K562 (cell line): Measurements from ENCODE around the gene KRTAP10-12. TPM values are rescaled to one million over a fixed set of nuclear protein-coding genes. Genes with fewer than 3 reads are reported as not detected.

Experiments used
- ATAC-seq: fragments of 200-7000 bp; cut with Tn5 transposase; 3 replicates; pipeline ENCODE4 v1.9.1; 2020; ENCODE audit warnings: moderate library complexity
- BruUV-seq: library from RNA; stranded (reverse); fragments of 400-500 nt; replicated peaks from 2 replicates; lab custom pipeline; 2021; lab: Mats Ljungman, UMichigan
- CTCF ChIA-PET: fragments of 300-600 bp; formaldehyde crosslinking; extraction: SDS; loops from one replicate; lab custom pipeline; 2021; ENCODE audit warnings: low intra/inter-chr PET ratio; lab: Yijun Ruan, JAX
- POLR2A ChIA-PET: fragments of 300-600, 350-650 bp; sonication (Branson Sonifier 250); formaldehyde crosslinking; extraction: SDS; loops from one replicate; lab custom pipeline; 2021; ENCODE audit warnings: antibody characterized with exemption, inconsistent platforms; lab: Yijun Ruan, JAX
- DNase-seq, 4 experiments: peaks; one replicate each; pipeline versions ENCODE4 v3.0.0 to v3.0.0-alpha.2; 2011 to 2018; ENCODE audit warnings: low spot score in 3 of 4, mixed read lengths in 3 of 4; ENCODE audit errors: extremely low read depth in 1 of 4
- FAIRE-seq: peaks from 2 replicates; lab custom pipeline; 2011; peaks lifted over from hg19 to GRCh38; lab: Jason Lieb, UNC
- H2AFZ ChIP-seq: 2 replicates; pipeline ENCODE4 v1.6.0; 2011; ENCODE audit warnings: low read depth, low read length, control low read depth, inconsistent platforms
- H3K27ac ChIP-seq: fragments of 200-600 bp; 3 replicates; pipeline ENCODE4 v1.8.0; 2011; ENCODE audit warnings: low read depth, mild to moderate bottlenecking, control low read depth, inconsistent platforms, low read length, moderate library complexity, mixed read lengths; ENCODE audit errors: extremely low read depth
- H3K27me3 ChIP-seq, 2 experiments: fragments of 300-600 bp in 1 of 2; 2 replicates in 1 of 2; 3 replicates in 1 of 2; pipeline versions ENCODE4 v1.6.0 to v1.8.0; 2011; ENCODE audit warnings: inconsistent platforms in 2 of 2, low read length in 2 of 2, mild to moderate bottlenecking in 1 of 2, mixed read lengths in 1 of 2, moderate library complexity in 1 of 2; ENCODE audit not compliant: control insufficient read depth in 2 of 2, insufficient read depth in 2 of 2
- H3K36me3 ChIP-seq: fragments of 300-600 bp; 3 replicates; pipeline ENCODE4 v1.8.0; 2011; ENCODE audit warnings: mild to moderate bottlenecking, low read length, inconsistent platforms; ENCODE audit not compliant: control insufficient read depth, insufficient read depth
- H3K4me1 ChIP-seq, 2 experiments: fragments of 200-600 bp in 1 of 2; replicated peaks in 1 of 2; 2 replicates in 1 of 2; 3 replicates in 1 of 2; pipeline versions ENCODE4 v1.5.1 to v1.8.0; 2011; ENCODE audit warnings: inconsistent platforms in 2 of 2, low read length in 2 of 2, mild to moderate bottlenecking in 1 of 2, mixed read lengths in 1 of 2, moderate library complexity in 1 of 2; ENCODE audit not compliant: control insufficient read depth in 2 of 2, insufficient read depth in 2 of 2
- H3K4me2 ChIP-seq: 2 replicates; pipeline ENCODE4 v1.6.1; 2011; ENCODE audit warnings: low read length, control low read depth, inconsistent platforms, mixed read lengths; ENCODE audit not compliant: insufficient read depth
- H3K4me3 ChIP-seq: fragments of 200-600 bp; sonication (generic), shearing (Covaris generic); 2 replicates; pipeline ENCODE4 v1.5.1; 2016; ENCODE audit warnings: control low read depth, inconsistent platforms
- H3K79me2 ChIP-seq: fragments of 200-600 bp; 3 replicates; pipeline ENCODE4 v1.8.0; 2011; ENCODE audit warnings: low read length, inconsistent platforms; ENCODE audit not compliant: control insufficient read depth, insufficient read depth
- H3K9ac ChIP-seq, 2 experiments: 2 replicates each; pipeline versions ENCODE4 v1.6.0 to v1.6.1; 2011; ENCODE audit warnings: low read depth in 2 of 2, low read length in 2 of 2, control low read depth in 1 of 2, inconsistent platforms in 1 of 2, mild to moderate bottlenecking in 1 of 2, mixed read lengths in 1 of 2; ENCODE audit not compliant: insufficient read depth in 1 of 2
- H3K9me1 ChIP-seq: one replicate; pipeline ENCODE4 v1.6.0; 2011; ENCODE audit warnings: inconsistent platforms, mild to moderate bottlenecking, low read length, moderate library complexity; ENCODE audit not compliant: control insufficient read depth, insufficient read depth
- H3K9me3 ChIP-seq: replicated peaks from 2 replicates; pipeline ENCODE4 v1.5.1; 2011; ENCODE audit warnings: low read depth, low read length, inconsistent platforms; ENCODE audit not compliant: control insufficient read depth, insufficient read depth
- H4K20me1 ChIP-seq: replicated peaks from 2 replicates; pipeline ENCODE4 v1.6.1; 2011; ENCODE audit warnings: low read length, inconsistent platforms, mixed read lengths; ENCODE audit not compliant: control insufficient read depth, insufficient read depth
- BRD4 ChIP-seq: fragments of 200-600 bp; sonication (generic); IDR thresholded peaks from 2 replicates; pipeline ENCODE4 v1.6.1; 2017; ENCODE audit warnings: inconsistent platforms
- CEBPB ChIP-seq: fragments of 450-650 bp; IDR thresholded peaks from 2 replicates; pipeline ENCODE4 v1.6.1; 2016; ENCODE audit warnings: missing genetic modification characterization, missing compliant biosample characterization
- FOXA3 ChIP-seq, 2 experiments: fragments of 450-650 bp in 1 of 2; sonication (generic) in 1 of 2; formaldehyde crosslinking; IDR thresholded peaks in 1 of 2; conservative IDR thresholded peaks in 1 of 2; 2 replicates each; pipeline versions ENCODE4 v1.4.0 to v1.8.0; 2020 to 2022; ENCODE audit warnings: mild to moderate bottlenecking in 2 of 2, missing genetic modification reagents in 1 of 2
- GATAD2A ChIP-seq: fragments of 450-650 bp; IDR thresholded peaks from 2 replicates; pipeline ENCODE4 v1.6.1; 2017
- POU5F1 ChIP-seq: fragments of 150-350 bp; IDR thresholded peaks from 2 replicates; pipeline ENCODE4 v1.6.1; 2014; ENCODE audit warnings: borderline replicate concordance, low read length, low read depth, mild to moderate bottlenecking; ENCODE audit not compliant: partially characterized antibody
- PPARD ChIP-seq: fragments of 250-450 bp; sonication (Bioruptor Pico); IDR thresholded peaks from 2 replicates; pipeline ENCODE4 v1.8.0; 2022; ENCODE audit warnings: inconsistent platforms, mild to moderate bottlenecking, moderate library complexity
- RAD51 ChIP-seq: fragments of 450-650 bp; IDR thresholded peaks from 2 replicates; pipeline ENCODE4 v1.7.1; 2016; ENCODE audit warnings: low read depth, mild to moderate bottlenecking, borderline replicate concordance
- SMAD4 ChIP-seq: fragments of 250-450 bp; sonication (Bioruptor Pico); conservative IDR thresholded peaks from 2 replicates; pipeline ENCODE4 v1.8.0; 2021; ENCODE audit warnings: inconsistent platforms, mild to moderate bottlenecking, moderate library complexity
- ZNF79 ChIP-seq: fragments of 250-450 bp; sonication (Bioruptor Pico); IDR thresholded peaks from 2 replicates; pipeline ENCODE4 v1.4.0; 2020; ENCODE audit warnings: low read depth, mild to moderate bottlenecking, moderate library complexity
- WGBS: fragments of 100-300 bp; shearing (Covaris generic); methylation state at CpG from one replicate; pipeline ENCODE4 v1.1.6; 2016; ENCODE audit warnings: low coverage, mixed read lengths; ENCODE audit not compliant: insufficient coverage; ENCODE audit errors: missing lambda C conversion rate; 5-methylcytosine and 5-hydroxymethylcytosine counted together
- in situ Hi-C: fragments of 300-500 bp; cut with MboI; formaldehyde crosslinking; loops from 4 replicates; pipeline ENCODE4 v1.15.0; 2018; ENCODE audit warnings: inconsistent platforms, mixed read lengths
- intact Hi-C: fragments of 100-400 bp; cut with micrococcal nuclease; formaldehyde crosslinking; loops from 2 replicates; pipeline ENCODE4 v1.14.2; 2022
- polyA plus RNA-seq, 8 experiments: library from polyadenylated mRNA; depleted of rRNA in 4 of 8; stranded (reverse) in 5 of 8; unstranded in 3 of 8; fragments of >200 nt; fragmentation: Nextera tagmentation in 2 of 8; fragmentation: Illumina TruSeq in 1 of 8; extraction: Ambion mirVana in 2 of 8; extraction: Trizol in 1 of 8; gene quantifications; 2 replicates each; pipeline versions ENCODE4 v1.2.1 to v1.2.3, GENCODE V29; 2011 to 2014; ENCODE audit warnings: inconsistent platforms in 1 of 8, missing spikeins in 1 of 8
- total RNA-seq, 7 experiments: library from RNA; depleted of rRNA in 6 of 7; stranded (reverse); fragments of >200 nt in 6 of 7; fragmentation: Illumina TruSeq in 2 of 7; extraction: Trizol in 2 of 7; gene quantifications; 2 replicates each; pipeline versions ENCODE4 v1.2.1 to v1.2.3, GENCODE V29; 2011 to 2021; ENCODE audit warnings: low replicate concordance in 1 of 7
- TF ChIP-seq, protein P1 (sequence below): fragments of 250-450 bp; sonication (Bioruptor Pico); IDR thresholded peaks from 2 replicates; pipeline ENCODE4 v1.5.0; 2021
- TF ChIP-seq, protein P2 (sequence below): fragments of 450-650 bp; IDR thresholded peaks from 2 replicates; pipeline ENCODE4 v1.7.0; 2016; ENCODE audit warnings: borderline replicate concordance
- TF ChIP-seq, protein P3 (sequence below): sonication (generic); formaldehyde crosslinking; IDR thresholded peaks from 2 replicates; pipeline ENCODE4 v1.9.0; 2022; ENCODE audit warnings: mild to moderate bottlenecking, missing genetic modification reagents
- TF ChIP-seq, protein P4 (sequence below): fragments of 250-450 bp; sonication (Bioruptor Pico); IDR thresholded peaks from 2 replicates; pipeline ENCODE4 v1.8.0; 2021; ENCODE audit warnings: moderate library complexity, mild to moderate bottlenecking, inconsistent platforms

KRTAP10-12 gene
- total and polyA plus RNA-seq, 9 of the 15 experiments (the other 6 are each of a cell fraction or from before 2014, with no cell fraction given): not detected

DNA sequence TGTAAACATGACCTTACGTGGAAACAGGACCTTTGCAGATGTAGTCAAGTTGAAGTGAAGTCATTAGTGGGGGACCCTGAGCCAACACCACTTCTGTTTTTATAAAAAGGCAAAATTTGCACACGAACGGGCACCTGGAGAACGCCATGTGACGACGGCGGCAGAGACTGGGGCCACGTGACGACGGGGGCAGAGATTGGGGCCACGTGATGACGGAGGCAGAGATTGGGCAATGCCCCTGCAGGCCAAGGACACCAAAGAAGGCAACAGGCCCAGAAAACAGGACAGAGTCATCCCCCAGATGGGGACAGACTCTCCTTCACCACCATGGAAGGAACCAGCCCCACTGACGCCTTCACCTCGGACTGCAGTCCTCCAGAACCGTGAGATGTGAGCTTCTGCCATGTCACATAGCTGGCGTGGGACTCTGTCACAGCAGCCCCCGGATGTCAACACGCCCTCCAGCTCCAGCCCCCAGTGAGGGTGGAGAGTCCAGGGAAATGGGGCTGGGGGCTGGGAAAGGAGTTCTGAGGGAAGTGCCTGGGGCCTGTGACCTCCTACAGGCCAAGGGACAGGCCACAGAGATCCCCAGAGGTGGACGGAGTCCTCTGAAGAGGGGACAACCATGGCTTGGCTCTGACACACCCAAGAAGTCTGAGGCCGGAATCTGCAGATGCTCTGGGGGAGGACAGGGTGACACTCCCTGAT is 46.6 kb upstream of the KRTAP10-12 start:
- Histone ChIP-seq H3K4me1 (peaks cover 0 to 6% of the 10 kb centered on the region in 2 experiments; a peak in 2 of 5 replicates), H3K79me2 (no peaks in the 10 kb centered on the region), H3K36me3 (no peaks in the 10 kb centered on the region), H3K9me3 (no peaks in the 10 kb centered on the region), H3K9ac (no peak overlapping the region), H3K9me1 (no peaks in the 10 kb centered on the region), H4K20me1 (no peaks in the 10 kb centered on the region), H3K4me3 (no peak overlapping the region), H3K27ac (no peak overlapping the region), H2AFZ (no peak overlapping the region), H3K4me2 (no peak overlapping the region), H3K27me3 (peaks cover 13 to 74% of the 10 kb centered on the region in 2 experiments; a peak in 4 of 5 replicates)
- FAIRE-seq: no peak
- in situ Hi-C loops: no loop called here
- WGBS: 1% methylated on average over 20 of the region's 20 CpGs
- ATAC-seq: no peak
- no TSS peak for BruUV-seq
- DNase-seq: no peak
- POLR2A ChIA-PET: interaction anchor here (0.6 to 1.2 kb wide), 4 partner anchors 13 to 1131 kb away, joined by 3 to 4 read pairs (median 4); partner anchors contain the start of genes KRTAP10-10 and KRTAP12-1
- intact Hi-C loops: no loop called here
- CTCF ChIA-PET: no interaction called here
- TF ChIP-seq PPARD (no peak), CEBPB (0 out of 2 replicates have a peak, but pooled peaks have one; percentile 16), ZNF79 (CRISPR knock-in tag) (no peak), SMAD4 (CRISPR knock-in tag) (no peak), POU5F1 (no peak), RAD51 (peak; percentile 61; the same call in 1 of the 2 replicates), BRD4 (no peak), FOXA3 (CRISPR knock-in tag; conservative IDR thresholded peaks at IDR 0.05 in 1 of 2, IDR thresholded peaks at IDR 0.05 in 1 of 2) (no peak), GATAD2A (no peak)
- TF ChIP-seq, protein P1, sequence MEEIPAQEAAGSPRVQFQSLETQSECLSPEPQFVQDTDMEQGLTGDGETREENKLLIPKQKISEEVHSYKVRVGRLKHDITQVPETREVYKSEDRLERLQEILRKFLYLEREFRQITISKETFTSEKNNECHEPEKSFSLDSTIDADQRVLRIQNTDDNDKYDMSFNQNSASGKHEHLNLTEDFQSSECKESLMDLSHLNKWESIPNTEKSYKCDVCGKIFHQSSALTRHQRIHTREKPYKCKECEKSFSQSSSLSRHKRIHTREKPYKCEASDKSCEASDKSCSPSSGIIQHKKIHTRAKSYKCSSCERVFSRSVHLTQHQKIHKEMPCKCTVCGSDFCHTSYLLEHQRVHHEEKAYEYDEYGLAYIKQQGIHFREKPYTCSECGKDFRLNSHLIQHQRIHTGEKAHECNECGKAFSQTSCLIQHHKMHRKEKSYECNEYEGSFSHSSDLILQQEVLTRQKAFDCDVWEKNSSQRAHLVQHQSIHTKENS (CRISPR knock-in tag): no peak
- TF ChIP-seq, protein P2, sequence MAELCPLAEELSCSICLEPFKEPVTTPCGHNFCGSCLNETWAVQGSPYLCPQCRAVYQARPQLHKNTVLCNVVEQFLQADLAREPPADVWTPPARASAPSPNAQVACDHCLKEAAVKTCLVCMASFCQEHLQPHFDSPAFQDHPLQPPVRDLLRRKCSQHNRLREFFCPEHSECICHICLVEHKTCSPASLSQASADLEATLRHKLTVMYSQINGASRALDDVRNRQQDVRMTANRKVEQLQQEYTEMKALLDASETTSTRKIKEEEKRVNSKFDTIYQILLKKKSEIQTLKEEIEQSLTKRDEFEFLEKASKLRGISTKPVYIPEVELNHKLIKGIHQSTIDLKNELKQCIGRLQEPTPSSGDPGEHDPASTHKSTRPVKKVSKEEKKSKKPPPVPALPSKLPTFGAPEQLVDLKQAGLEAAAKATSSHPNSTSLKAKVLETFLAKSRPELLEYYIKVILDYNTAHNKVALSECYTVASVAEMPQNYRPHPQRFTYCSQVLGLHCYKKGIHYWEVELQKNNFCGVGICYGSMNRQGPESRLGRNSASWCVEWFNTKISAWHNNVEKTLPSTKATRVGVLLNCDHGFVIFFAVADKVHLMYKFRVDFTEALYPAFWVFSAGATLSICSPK: no peak
- TF ChIP-seq, protein P3, sequence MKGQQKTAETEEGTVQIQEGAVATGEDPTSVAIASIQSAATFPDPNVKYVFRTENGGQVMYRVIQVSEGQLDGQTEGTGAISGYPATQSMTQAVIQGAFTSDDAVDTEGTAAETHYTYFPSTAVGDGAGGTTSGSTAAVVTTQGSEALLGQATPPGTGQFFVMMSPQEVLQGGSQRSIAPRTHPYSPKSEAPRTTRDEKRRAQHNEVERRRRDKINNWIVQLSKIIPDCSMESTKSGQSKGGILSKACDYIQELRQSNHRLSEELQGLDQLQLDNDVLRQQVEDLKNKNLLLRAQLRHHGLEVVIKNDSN (CRISPR knock-in tag): peak; percentile 68
- TF ChIP-seq, protein P4, sequence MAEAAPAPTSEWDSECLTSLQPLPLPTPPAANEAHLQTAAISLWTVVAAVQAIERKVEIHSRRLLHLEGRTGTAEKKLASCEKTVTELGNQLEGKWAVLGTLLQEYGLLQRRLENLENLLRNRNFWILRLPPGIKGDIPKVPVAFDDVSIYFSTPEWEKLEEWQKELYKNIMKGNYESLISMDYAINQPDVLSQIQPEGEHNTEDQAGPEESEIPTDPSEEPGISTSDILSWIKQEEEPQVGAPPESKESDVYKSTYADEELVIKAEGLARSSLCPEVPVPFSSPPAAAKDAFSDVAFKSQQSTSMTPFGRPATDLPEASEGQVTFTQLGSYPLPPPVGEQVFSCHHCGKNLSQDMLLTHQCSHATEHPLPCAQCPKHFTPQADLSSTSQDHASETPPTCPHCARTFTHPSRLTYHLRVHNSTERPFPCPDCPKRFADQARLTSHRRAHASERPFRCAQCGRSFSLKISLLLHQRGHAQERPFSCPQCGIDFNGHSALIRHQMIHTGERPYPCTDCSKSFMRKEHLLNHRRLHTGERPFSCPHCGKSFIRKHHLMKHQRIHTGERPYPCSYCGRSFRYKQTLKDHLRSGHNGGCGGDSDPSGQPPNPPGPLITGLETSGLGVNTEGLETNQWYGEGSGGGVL: no peak
